ENCODE data around the gene CYREN. TPM values are rescaled to one million over a fixed set of nuclear protein-coding genes. Genes with fewer than 3 reads are reported as not detected.

CYREN gene
- total and polyA plus RNA-seq, 2 experiments from 2014 or later = 22.7 to 70.6 TPM

DNA sequence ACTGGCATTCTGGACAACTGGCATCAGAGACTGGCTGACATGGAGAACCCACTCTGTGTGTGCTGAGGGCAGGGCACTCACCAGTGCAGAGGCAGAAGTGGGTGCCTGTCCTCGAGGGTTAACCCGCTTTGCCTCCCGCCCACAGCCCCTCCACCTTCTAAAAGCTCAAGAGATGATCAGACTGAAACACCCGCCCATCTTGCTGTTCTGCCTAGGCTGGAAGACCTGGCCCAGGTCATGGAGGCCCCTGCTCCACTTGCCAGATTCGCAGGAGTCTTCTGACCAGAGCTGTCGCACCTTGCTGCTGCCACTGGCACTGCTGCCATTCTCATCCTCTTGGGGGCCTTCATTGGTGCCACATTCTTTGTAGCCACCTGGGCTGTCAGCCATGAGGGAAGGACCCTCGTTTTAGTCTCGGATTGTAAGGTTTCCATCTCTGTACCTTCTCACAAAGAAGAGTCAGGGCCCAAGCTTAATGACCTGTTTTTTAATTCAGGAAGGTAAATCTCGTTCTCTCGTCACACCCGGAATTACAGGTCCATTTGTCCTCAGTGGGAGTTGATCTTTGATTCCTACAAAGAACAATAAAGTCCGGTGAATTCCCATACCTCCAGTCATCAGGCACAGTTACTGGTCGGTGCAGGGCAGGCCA lies 1.9 kb downstream of the CYREN start (continued):
- TF ChIP-seq, protein P1, sequence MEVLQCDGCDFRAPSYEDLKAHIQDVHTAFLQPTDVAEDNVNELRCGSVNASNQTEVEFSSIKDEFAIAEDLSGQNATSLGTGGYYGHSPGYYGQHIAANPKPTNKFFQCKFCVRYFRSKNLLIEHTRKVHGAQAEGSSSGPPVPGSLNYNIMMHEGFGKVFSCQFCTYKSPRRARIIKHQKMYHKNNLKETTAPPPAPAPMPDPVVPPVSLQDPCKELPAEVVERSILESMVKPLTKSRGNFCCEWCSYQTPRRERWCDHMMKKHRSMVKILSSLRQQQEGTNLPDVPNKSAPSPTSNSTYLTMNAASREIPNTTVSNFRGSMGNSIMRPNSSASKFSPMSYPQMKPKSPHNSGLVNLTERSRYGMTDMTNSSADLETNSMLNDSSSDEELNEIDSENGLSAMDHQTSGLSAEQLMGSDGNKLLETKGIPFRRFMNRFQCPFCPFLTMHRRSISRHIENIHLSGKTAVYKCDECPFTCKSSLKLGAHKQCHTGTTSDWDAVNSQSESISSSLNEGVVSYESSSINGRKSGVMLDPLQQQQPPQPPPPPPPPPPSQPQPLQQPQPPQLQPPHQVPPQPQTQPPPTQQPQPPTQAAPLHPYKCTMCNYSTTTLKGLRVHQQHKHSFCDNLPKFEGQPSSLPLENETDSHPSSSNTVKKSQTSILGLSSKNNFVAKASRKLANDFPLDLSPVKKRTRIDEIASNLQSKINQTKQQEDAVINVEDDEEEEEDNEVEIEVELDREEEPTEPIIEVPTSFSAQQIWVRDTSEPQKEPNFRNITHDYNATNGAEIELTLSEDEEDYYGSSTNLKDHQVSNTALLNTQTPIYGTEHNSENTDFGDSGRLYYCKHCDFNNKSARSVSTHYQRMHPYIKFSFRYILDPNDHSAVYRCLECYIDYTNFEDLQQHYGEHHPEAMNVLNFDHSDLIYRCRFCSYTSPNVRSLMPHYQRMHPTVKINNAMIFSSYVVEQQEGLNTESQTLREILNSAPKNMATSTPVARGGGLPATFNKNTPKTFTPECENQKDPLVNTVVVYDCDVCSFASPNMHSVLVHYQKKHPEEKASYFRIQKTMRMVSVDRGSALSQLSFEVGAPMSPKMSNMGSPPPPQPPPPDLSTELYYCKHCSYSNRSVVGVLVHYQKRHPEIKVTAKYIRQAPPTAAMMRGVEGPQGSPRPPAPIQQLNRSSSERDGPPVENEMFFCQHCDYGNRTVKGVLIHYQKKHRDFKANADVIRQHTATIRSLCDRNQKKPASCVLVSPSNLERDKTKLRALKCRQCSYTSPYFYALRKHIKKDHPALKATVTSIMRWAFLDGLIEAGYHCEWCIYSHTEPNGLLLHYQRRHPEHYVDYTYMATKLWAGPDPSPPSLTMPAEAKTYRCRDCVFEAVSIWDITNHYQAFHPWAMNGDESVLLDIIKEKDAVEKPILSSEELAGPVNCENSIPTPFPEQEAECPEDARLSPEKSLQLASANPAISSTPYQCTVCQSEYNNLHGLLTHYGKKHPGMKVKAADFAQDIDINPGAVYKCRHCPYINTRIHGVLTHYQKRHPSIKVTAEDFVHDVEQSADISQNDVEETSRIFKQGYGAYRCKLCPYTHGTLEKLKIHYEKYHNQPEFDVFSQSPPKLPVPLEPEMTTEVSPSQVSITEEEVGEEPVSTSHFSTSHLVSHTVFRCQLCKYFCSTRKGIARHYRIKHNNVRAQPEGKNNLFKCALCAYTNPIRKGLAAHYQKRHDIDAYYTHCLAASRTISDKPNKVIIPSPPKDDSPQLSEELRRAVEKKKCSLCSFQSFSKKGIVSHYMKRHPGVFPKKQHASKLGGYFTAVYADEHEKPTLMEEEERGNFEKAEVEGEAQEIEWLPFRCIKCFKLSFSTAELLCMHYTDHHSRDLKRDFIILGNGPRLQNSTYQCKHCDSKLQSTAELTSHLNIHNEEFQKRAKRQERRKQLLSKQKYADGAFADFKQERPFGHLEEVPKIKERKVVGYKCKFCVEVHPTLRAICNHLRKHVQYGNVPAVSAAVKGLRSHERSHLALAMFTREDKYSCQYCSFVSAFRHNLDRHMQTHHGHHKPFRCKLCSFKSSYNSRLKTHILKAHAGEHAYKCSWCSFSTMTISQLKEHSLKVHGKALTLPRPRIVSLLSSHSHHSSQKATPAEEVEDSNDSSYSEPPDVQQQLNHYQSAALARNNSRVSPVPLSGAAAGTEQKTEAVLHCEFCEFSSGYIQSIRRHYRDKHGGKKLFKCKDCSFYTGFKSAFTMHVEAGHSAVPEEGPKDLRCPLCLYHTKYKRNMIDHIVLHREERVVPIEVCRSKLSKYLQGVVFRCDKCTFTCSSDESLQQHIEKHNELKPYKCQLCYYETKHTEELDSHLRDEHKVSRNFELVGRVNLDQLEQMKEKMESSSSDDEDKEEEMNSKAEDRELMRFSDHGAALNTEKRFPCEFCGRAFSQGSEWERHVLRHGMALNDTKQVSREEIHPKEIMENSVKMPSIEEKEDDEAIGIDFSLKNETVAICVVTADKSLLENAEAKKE (CRISPR knock-in tag; IDR thresholded peaks at IDR 0.05) = no peak

- H4K20me1 ChIP-seq (replicated peaks; ENCODE audit: insufficient read depth) = peaks cover 4% of the 10 kb centered on the region; the same call in 1 of the 2 replicates
- no peak overlapping the region for H2AFZ ChIP-seq
- peaks cover 7% of the 10 kb centered on the region for H3F3A ChIP-seq (replicated peaks; ENCODE audit: low read depth)
- no peak overlapping the region for H3K4me3 ChIP-seq
- peaks cover 10% of the 10 kb centered on the region; the same call in 1 of the 2 replicates for H3K36me3 ChIP-seq (ENCODE audit: insufficient read depth)
- peaks cover 8% of the 10 kb centered on the region for H3K9me3 Mint-ChIP-seq
- H3K4me3 Mint-ChIP-seq = no peak overlapping the region
- H3K27ac Mint-ChIP-seq = no peak overlapping the region
- peaks cover 25% of the 10 kb centered on the region for H3K27me3 Mint-ChIP-seq (ENCODE audit: insufficient read depth, low read depth, poor library complexity)
- peaks cover 20% of the 10 kb centered on the region for H3K4me1 ChIP-seq (ENCODE audit: insufficient read depth)
- H3K27me3 ChIP-seq (ENCODE audit: insufficient read depth) = no peaks in the 10 kb centered on the region
- ATAC-seq (no peak), DNase-seq (ENCODE audit: low spot score) (no peak)
- peaks cover 16% of the 10 kb centered on the region for H3K79me2 ChIP-seq (replicated peaks; ENCODE audit: insufficient read depth)
- H3K27ac ChIP-seq (ENCODE audit: low read depth) = no peak overlapping the region
- H3K9me2 ChIP-seq (ENCODE audit: insufficient read depth) = no peaks in the 10 kb centered on the region
- H3K36me3 Mint-ChIP-seq (ENCODE audit: low read depth) = peaks cover 67% of the 10 kb centered on the region
- peaks cover 34% of the 10 kb centered on the region for H3K4me1 Mint-ChIP-seq
- no peak overlapping the region for H3K4me2 ChIP-seq
- no peak for TF ChIP-seq ZNF114 (CRISPR knock-in tag; IDR thresholded peaks at IDR 0.05)
- no peak for TF ChIP-seq EZH2phosphoT487 (IDR thresholded peaks at IDR 0.05; ENCODE audit: unreplicated experiment)
- TF ChIP-seq STAT1 (IDR thresholded peaks at IDR 0.05; ENCODE audit: unreplicated experiment) = no peak
- TF ChIP-seq, protein P1 (CRISPR knock-in tag; IDR thresholded peaks at IDR 0.05) = no peak
- no peak for TF ChIP-seq POLR2AphosphoS5 (IDR thresholded peaks at IDR 0.05; ENCODE audit: low read depth)
- TF ChIP-seq EZH2 (IDR thresholded peaks at IDR 0.05; ENCODE audit: low read depth, unreplicated experiment) = no peak
- no peak for TF ChIP-seq ETS1 (IDR thresholded peaks at IDR 0.05)
- no peak for TF ChIP-seq CREB1 (CRISPR knock-in tag; IDR thresholded peaks at IDR 0.05; ENCODE audit: low read depth)
Observed at GRCh38 chr7:135168001-135168400, 2.5 kb downstream of the CYREN start.
